Stimulated activated CD8-positive, alpha-beta memory T cell treated with anti-CD3 and anti-CD28 coated beads, Interleukin-4, amount 100 ng/mL, for 48 hours (primary cell): ENCODE results near the gene MATN4.

Experiments
- DNase-seq: peaks from one replicate; pipeline ENCODE4 v3.0.0-alpha.2; 2020

The MATN4 gene

DNA sequence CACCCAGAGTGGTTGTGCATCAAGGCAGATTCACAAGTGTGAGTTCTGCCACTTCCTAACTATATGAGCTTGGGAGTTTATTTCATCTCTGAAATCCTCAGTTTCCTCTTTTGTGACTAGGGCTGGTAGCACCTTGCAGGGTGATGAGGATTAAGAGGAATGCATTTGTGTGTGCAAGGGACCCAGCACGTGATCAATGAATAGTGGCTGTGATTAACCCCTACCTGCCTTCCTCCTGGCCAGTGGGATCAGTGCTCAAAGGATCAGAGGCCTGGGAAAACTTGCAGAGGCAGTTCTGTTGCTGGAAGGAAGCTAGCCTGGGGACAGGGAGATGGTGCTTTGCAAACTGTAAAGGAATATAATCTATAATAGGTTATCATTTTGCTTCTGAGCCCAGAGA is 32.9 kb upstream of the MATN4 start:
- no peak for DNase-seq

- no peak for DNase-seq
Measured at GRCh38 chr20:45340236-45340847, 32.2 kb upstream of the MATN4 start.

GRCh38 chr20:45339799-45340198 is 31.7 kb upstream of the MATN4 start:
- no peak for DNase-seq

- no peak for DNase-seq
Measured at GRCh38 chr20:45339084-45339483, 31.0 kb upstream of the MATN4 start.

DNA sequence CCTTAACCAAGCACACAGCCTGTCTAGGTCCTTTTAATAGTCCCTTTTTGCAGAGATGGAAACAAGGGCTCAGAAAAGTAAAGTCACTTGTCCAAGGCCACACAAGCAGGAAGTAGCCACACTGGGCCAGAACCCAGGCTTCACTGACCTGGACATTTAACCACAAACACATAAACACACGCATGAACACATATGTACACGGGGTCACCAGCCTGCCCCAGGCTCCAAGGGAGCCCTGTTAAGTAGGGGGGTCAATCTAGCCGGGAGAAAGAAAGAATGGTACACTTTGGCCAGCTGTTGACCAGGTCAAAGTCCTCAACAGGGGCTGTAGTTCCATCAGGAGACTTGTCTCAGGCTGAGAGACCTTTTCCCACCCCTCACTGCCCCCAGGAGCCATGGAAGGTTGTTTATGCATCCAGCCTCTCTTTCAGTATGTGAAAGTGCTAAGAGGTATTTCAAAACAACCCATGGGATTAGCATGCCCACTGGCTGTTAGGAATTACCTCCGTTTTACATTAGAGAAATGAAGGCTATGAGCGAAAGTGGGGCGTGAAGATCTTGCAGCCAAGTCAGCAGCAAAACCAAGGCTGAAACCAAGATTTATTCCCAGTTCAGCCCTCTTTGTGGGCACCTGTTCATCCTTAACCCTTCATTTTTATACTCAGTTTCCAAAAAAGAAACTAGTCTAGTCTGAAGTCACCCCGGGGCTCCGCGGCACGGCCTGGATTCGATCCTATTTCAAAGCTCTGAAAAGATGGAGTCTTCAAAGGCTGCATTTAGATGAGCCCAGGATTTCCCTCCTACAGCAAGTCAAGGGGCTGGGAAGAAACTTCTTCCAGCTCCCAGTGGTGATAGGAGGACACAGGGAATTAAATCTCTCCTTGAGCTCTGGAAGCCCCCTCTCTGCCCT is 30.3 kb upstream of the MATN4 start:
- no peak for DNase-seq

DNA sequence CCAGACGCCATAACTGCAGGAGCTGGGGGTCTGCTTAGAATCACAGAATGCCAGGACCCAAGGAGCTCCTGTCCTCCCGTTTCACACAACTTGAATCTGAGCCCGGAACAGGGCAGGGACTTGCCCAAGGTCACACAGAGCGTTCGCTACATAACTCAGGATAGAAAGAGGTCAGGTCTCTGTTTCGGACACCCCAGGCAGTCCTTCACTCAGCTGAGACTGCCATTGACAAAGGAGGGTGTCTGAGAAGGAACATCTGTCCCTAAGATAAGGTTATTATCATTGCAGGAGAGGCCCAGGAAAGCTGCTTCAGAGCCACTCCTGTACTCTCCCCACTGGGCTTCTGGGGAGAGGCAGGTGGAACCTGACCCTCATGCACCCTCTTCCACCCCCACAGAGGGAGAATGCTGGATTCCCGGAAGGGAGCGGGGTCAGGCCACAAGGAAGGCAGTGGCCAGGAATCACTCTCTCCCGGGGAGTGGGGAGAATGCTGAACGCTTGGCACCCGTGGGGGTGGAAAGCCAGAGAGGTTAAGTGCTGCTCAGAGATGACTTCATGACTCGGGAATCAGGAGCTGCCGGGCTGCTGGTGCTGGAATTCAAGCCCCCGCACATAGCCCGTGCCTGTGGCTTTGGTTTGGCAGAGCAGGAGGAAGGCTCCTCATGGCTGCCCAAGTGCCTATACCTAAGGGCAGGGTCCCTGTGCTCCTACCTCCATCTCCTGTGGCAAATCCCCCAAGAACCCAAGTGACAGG is 29.4 kb upstream of the MATN4 start:
- no peak for DNase-seq

DNA sequence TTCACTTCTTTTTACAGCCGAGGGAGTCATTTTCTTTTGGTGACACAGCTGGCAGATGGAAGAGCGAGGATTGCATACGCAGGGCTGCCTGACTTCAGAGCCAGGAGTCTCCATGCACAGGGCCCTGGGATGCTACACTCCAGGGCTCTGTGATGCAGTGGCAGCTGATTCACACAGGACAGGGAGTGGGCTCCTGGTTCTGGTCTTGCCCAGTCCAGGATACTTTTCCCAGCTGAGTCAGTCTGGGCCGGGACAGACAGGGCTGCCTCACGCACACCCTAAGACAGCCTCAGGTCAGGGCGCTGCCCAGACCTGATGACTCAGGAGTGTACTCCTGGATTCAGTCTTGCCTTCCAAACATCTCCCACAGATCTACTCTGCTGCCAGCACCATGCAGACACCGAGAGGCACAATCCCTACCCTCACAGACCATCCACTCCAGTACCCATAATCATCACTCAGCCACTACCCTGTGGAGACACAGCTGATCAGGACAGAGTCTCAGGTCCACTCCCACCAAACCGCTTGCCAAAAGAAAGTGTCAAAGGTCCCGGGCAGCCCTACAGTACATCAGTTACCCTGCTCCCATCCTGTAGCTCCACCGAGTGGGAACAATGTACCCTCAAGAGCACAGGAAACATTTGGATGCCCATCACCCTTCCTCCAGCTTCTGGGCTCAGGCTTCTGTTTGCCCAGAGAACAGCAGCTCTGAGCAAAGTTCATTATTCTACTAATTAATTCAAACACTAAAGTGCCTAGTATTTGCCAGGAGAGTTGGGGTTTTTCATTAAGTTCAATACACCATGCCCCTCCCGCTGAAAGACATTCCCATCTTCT is 28.6 kb upstream of the MATN4 start:
- no peak for DNase-seq

DNA sequence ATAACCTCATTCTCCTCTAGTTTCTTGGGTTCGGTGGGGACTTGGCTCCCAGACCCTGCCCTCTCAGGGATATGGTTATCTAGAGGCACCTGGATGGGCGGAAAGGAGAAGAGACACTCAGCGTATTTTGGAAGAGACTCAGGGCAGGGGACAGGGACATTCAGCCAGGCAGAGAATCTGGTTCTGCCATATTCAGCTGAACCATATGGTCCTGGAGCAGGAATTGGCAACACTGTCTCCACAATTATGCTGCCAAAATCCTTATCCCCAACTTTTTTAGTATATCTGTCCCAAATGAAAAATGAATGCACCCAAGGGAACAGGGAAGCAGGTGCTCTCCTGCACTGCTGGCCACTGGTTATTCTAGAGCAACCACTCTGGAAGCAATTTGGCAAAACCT is 22.4 kb upstream of the MATN4 start:
- no peak for DNase-seq

DNA sequence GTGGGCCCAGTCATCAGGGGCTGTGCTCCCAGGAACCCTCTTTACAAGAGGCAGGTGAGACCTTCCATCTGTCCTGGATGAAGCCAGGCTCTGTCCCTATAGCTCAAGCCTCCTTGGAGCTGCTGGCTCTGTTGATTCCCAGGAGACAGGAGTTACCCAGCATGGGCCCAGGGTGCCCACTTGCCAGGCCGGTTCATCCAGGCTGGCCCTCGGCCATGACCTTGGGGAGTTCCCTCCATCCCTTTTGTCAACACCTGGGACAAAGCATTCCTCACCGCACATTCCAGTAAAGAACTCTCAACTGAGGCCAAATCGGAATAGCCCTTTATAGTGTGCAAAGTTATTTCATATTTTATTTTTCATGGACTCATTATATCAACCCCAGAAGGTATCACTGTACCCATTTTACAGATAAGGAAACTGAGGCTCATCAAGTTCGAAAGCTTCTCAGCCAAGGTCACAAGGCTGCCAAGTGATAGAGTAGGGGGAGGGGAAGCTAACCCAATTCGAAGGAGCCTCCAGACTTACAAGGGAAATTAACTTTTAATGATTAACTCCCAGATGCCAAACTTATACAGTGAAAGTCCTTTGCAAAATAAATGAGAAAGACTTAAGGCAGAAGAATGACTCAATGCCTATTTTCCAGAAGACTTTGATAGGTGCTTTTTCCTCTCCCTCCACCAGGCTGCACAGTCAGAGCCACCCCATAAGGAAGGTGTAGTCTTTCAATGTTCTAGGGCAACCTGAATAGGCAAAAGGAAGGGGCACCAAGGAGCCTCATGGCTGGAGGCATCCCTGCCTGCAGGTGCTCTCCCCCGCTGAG is 21.6 kb upstream of the MATN4 start:
- DNase-seq: no peak

DNA sequence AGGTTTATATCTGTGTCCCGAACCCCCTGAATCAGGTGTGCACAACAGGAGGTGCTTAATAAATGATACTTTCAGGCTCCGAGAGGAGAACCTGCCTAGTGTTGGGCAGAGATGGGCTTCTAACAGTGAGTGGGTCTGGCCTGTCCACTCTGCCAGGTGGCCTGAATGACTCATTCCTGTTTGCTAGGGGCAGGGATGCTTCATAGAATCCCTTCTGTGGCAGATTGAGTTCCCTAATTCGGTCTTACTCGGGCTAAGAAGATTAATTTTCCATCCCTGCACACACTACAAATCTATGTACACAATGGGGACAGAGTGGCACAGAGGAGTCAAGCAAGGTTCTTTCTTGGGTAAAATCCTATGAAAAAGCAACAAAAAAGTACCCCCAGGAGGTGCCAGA is 20.4 kb upstream of the MATN4 start:
- no peak for DNase-seq

DNA sequence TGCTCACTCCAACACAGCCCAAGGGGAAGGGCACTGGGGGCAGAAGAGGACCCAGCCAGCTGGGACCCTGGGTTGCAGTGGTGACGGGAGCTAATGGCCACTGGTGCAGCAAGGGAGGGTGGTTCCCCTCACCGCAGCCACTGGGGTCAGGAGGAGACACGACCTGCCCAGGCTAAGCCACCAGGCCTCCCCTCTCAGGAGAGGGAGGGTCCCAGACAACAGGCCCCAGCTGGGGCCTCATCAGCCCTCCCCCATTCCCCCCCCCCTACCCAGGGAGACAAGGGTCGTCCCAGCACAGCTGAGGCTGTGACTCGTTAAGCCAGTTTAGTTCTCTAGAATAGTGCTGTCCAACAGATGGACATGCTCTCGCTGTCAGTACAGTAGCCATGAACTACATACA is 17.3 kb upstream of the MATN4 start:
- DNase-seq: no peak

DNA sequence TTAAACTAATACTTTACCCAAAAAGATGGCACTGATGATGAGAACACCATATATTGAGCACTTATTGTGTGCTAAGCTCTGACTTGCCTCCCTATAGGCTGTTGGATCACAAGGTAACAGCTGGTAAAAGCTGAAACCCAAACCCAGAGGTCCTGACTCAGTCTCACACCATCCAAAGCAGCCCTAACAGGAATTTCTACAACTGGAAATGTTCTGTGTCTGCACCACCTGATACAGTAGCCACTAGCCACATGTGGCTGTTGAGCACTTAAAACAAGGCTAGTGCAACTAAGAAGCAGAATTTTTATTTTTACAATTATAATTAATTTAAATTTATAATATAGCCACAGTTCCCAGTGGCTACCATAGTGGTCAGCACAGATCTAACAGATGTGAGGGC is 15.6 kb upstream of the MATN4 start:
- DNase-seq: no peak

- DNase-seq: no peak
Measured at GRCh38 chr20:45322952-45323383, 14.9 kb upstream of the MATN4 start.

DNA sequence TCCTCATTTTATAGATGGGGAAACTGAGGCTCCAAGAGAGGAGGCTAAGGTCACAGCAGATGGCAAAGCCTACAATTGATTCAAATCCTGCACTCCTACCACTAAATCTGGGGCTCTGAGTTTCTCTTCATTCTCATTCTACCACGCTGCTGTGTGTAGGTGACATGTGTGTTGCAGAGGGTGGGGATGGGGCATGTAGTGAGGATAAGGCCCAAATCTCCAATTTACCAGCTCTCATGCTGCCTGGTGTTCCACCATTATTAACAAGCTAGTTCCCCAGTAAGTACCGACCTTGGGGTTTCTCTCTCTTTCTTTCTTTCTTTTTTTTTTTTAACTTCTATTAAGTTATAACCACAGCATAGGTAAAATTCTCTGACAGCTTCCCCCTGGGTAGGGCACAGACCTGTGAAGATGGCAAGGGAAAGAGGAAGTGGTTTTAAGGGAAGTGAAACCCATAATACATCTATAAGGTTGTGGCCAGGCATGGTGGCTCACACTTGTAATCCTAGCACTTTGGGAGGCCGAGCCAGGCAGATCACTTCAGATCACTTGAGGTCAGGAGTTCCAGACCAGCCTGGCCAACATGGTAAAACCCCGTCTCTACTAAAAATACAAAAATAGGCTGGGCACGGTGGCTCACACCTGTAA is 13.0 kb upstream of the MATN4 start:
- DNase-seq: no peak

GRCh38 chr20:45318948-45319347 is 10.8 kb upstream of the MATN4 start:
- DNase-seq: no peak

- DNase-seq: no peak
Measured at GRCh38 chr20:45318386-45318939, 10.4 kb upstream of the MATN4 start.

DNA sequence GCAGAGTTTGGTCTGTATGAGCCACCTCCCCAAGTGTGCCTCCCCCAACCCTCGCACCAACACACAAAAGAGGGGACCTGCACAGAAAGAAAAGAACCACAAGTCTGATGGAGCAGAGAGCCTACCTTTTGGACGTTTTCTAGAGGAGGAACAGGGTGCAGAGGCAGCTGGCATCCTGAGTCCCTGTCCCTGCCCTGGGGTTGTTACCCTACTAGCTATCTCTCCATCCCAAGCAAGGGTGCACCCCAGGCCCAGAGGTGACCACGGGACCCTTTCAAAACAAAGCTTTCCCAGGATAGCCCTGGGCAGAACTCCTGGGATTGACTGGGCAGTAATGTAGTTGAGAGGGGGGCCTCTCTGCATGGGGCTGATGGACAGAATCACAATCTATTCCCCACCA is 9.7 kb upstream of the MATN4 start:
- no peak for DNase-seq

DNA sequence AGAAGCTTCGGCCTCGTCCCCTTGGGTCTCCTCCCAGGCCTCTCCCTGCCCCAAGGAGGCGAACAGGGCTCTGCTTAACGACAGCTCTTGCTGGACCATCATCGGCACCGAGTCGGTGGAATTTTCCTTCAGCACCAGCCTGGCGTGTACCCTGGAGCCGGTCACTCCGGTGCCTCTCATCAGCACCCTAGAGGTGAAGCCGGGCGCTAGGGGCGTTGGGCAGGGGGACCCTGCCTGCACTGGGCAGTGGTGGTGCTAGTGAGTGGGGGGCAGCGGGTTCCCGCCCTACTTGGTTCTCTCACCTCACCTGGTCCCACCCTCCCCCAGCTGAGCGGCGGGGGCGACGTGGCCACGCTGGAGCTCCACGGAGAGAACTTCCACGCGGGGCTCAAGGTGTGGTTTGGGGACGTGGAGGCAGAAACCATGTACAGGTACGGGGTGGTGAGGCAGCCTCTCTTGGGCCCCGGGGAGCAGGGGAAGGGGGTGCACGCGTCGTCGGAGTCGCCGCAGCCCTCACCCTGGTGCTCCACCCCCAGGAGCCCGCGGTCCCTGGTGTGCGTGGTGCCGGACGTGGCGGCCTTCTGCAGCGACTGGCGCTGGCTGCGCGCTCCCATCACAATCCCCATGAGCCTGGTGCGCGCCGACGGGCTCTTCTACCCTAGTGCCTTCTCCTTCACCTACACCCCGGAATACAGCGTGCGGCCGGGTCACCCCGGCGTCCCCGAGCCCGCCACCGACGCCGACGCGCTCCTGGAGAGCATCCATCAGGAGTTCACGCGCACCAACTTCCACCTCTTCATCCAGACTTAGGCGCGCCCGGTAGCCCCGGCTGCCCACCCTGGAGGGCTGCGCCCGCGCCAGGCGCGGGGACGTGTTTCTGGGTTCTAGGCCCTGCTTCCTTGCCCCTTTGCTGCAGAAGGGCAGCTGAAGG is 8.3 kb upstream of the MATN4 start:
- DNase-seq: no peak

DNA sequence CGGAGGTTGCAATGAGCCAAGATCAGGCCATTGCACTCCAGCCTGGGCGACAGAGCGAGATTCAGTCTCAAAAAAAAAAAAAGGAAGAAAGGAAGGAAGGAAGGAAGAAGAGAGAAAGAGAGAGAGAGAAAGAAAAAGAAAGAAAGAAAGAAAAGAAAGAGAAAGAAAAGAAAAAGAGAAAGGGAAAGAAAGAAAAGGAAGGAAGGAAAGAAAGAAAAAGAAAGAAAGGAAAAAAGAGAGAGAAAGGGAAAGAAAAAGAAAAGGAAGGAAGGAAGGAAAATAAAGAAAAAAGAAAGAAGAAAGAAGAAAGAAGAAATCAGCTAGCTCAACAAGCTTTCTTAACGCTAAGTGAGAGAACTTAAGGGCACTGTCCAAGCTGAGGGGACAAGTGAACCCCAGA is 7.6 kb upstream of the MATN4 start:
- no peak for DNase-seq

- DNase-seq: no peak
Measured at GRCh38 chr20:45313943-45314342, 5.8 kb upstream of the MATN4 start.
